KMS-11 (cell line): ENCODE results near the gene TCP1.

ENCODE experiments used
- H2AFZ ChIP-seq: fragments of 200-600 bp; sonication (generic); 2 replicates; pipeline ENCODE4 v1.6.1; 2016; ENCODE audit warnings: antibody characterized with exemption, mixed run types, low read depth
- H3K27ac ChIP-seq: fragments of 200-600 bp; sonication (generic); 2 replicates; pipeline ENCODE4 v1.6.1; 2016; ENCODE audit warnings: mild to moderate bottlenecking, mixed run types
- H3K27me3 ChIP-seq: fragments of 200-600 bp; sonication (generic); 2 replicates; pipeline ENCODE4 v1.6.1; 2017; ENCODE audit warnings: mild to moderate bottlenecking, low read depth, mixed run types, moderate library complexity; ENCODE audit not compliant: insufficient read depth
- H3K36me3 ChIP-seq: fragments of 200-600 bp; sonication (generic); 2 replicates; pipeline ENCODE4 v1.6.1; 2017; ENCODE audit warnings: mild to moderate bottlenecking, mixed run types; ENCODE audit not compliant: insufficient read depth
- H3K4me1 ChIP-seq: fragments of 200-600 bp; sonication (generic); 2 replicates; pipeline ENCODE4 v1.6.1; 2016; ENCODE audit warnings: mild to moderate bottlenecking, low read depth, mixed run types; ENCODE audit not compliant: poor library complexity, severe bottlenecking
- H3K4me2 ChIP-seq: fragments of 200-600 bp; sonication (generic); 2 replicates; pipeline ENCODE4 v1.7.0; 2016; ENCODE audit warnings: mild to moderate bottlenecking, mixed run types
- H3K4me3 ChIP-seq: fragments of 200-600 bp; sonication (generic); IDR thresholded peaks from 2 replicates; pipeline ENCODE4 v1.6.1; 2017; ENCODE audit warnings: low read depth, low read length, mixed read lengths; ENCODE audit not compliant: insufficient read depth
- H3K79me2 ChIP-seq: fragments of 200-600 bp; sonication (generic); 2 replicates; pipeline ENCODE4 v1.6.1; 2016; ENCODE audit warnings: low read depth, mixed run types; ENCODE audit not compliant: insufficient read depth
- H3K9ac ChIP-seq: fragments of 200-600 bp; sonication (generic); 2 replicates; pipeline ENCODE4 v1.6.1; 2016; ENCODE audit warnings: mild to moderate bottlenecking, mixed run types
- H4K20me1 ChIP-seq: fragments of 200-600 bp; sonication (generic); 2 replicates; pipeline ENCODE4 v1.6.1; 2016; ENCODE audit warnings: mild to moderate bottlenecking, mixed run types; ENCODE audit not compliant: insufficient read depth
- TF ChIP-seq, protein P1 (sequence below): fragments of 200-600 bp; sonication (generic); conservative IDR thresholded peaks from 2 replicates; pipeline ENCODE4 v1.6.1; 2017; ENCODE audit warnings: low read depth, mild to moderate bottlenecking, antibody characterized with exemption, low read length, moderate library complexity, mixed read lengths

The TCP1 gene

DNA sequence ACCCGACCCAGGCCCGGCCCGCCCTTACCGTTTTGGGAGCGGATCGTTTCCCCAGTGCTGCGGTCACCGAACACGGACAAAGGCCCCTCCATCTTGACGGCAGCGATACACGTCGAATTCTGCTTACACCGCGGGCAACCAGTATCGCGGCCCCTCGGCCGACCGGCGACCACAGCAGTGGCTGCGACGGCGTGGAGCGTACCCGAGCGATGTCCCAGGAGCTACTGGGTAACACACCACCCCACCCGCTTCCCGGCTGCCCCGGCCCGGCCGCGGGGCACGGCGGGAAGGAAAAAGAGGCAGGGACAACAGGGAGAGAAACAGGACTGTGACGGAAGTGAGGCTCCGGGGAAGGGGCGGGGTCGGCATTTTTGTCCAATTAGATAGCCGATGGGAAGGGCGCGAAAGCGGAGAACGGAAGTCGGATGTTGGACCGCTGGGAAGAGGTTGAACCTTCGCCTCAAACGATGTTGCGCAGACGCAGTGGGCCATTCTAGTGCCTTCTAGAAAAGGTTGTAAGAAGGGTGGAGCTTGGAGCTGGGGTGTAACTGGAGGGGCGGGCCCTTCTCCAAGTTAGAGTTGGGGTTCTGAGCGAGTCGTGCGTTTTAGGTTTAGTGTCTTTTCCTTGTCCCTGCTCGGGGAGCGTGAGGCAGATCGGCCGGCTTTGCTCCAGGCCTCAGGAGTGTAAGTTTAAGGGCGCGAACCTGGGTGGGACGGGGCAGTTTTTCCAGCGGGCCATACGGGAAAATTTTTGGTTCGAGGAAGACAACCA is at the start of gene TCP1:
TCP1 (minus strand) TSS at position 226 of the 772 bp plus-strand sequence; CDS start at position 92, 134 bp downstream.
- TF ChIP-seq, protein P1, sequence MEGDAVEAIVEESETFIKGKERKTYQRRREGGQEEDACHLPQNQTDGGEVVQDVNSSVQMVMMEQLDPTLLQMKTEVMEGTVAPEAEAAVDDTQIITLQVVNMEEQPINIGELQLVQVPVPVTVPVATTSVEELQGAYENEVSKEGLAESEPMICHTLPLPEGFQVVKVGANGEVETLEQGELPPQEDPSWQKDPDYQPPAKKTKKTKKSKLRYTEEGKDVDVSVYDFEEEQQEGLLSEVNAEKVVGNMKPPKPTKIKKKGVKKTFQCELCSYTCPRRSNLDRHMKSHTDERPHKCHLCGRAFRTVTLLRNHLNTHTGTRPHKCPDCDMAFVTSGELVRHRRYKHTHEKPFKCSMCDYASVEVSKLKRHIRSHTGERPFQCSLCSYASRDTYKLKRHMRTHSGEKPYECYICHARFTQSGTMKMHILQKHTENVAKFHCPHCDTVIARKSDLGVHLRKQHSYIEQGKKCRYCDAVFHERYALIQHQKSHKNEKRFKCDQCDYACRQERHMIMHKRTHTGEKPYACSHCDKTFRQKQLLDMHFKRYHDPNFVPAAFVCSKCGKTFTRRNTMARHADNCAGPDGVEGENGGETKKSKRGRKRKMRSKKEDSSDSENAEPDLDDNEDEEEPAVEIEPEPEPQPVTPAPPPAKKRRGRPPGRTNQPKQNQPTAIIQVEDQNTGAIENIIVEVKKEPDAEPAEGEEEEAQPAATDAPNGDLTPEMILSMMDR = no peak
- Histone ChIP-seq H3K36me3 (peaks cover 26% of the 10 kb centered on the region; the same call in 1 of the 2 replicates), H3K27me3 (no peaks in the 10 kb centered on the region), H2AFZ (peak within 1 kb of the TSS; percentile 34), H4K20me1 (peaks cover 17% of the 10 kb centered on the region), H3K4me1 (peaks cover 36% of the 10 kb centered on the region), H3K79me2 (peaks cover 94% of the 10 kb centered on the region), H3K9ac (peak within 1 kb of the TSS; percentile 78), H3K4me2 (peak within 1 kb of the TSS; percentile 90), H3K27ac (peak within 1 kb of the TSS; percentile 47), H3K4me3 (no peak within 1 kb of the TSS)

DNA sequence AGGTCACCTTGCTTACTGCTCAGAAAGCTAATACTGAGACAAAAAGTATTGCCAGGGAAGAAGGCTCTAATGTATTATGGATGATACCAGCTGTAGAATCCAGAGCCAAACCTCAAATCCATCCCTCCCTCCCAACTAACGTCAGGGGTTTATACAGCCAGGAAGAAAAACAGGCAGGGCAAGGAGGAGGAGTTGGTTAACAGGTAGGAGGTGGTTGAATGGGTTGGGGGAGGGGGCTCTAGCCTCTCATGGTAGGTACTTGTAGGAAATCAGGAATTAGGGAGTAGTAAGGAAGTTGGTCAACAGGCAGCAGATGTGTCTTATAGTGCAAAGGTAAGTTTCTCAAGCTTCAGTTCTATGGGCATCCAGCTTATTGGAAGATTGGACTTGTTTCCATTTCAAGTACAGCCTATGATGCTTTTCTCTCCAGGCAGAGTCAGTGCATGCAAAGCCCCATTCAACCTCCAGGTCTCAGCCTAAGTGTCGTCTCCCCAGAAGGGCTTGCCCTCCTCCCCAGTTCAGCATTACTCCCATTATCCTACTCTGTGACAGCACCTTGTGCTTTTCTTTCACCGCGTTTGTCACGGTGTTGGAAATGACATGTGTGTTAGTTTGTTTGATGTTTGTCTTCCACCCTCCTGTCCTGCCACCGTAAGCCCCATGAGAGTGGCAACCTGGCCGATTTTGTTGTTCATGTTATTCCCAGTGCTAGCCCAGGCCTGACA is 48.8 kb upstream of the TCP1 start:
- Histone ChIP-seq H3K4me2 (no peak overlapping the region), H3K27ac (no peak overlapping the region), H3K4me3 (no peak overlapping the region), H3K27me3 (no peaks in the 10 kb centered on the region), H3K36me3 (no peaks in the 10 kb centered on the region), H2AFZ (no peak overlapping the region), H4K20me1 (no peaks in the 10 kb centered on the region), H3K4me1 (no peaks in the 10 kb centered on the region), H3K9ac (no peak overlapping the region), H3K79me2 (no peaks in the 10 kb centered on the region)
- TF ChIP-seq, protein P1 = no peak

DNA sequence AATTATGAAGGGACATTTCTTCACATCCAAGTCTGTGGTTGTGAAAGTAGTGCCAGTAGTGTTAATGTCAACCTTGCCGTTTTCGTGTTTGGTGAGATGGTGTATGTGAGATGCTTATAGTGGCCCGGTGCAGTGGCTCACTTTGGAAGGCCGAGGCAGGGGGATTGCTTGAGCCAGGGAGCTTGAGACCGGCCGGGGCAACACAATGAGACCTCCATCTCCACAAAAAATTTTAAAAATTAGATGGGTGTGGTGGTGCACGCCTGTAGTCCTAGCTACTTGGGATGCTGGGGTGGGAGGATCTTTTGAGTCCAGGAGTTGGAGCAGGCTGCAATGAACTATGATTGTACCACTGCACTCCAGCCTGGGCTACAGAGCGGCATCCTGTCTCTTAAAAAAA is 48.1 kb upstream of the TCP1 start:
- no peak overlapping the region for H3K4me2 ChIP-seq
- H3K9ac ChIP-seq = no peak overlapping the region
- H3K27ac ChIP-seq = no peak overlapping the region
- no peak overlapping the region for H3K4me3 ChIP-seq
- TF ChIP-seq, protein P1 = no peak
- no peaks in the 10 kb centered on the region for H3K36me3 ChIP-seq
- H2AFZ ChIP-seq = no peak overlapping the region
- H4K20me1 ChIP-seq = no peaks in the 10 kb centered on the region
- H3K79me2 ChIP-seq = no peaks in the 10 kb centered on the region
- H3K4me1 ChIP-seq = no peaks in the 10 kb centered on the region
- no peaks in the 10 kb centered on the region for H3K27me3 ChIP-seq

DNA sequence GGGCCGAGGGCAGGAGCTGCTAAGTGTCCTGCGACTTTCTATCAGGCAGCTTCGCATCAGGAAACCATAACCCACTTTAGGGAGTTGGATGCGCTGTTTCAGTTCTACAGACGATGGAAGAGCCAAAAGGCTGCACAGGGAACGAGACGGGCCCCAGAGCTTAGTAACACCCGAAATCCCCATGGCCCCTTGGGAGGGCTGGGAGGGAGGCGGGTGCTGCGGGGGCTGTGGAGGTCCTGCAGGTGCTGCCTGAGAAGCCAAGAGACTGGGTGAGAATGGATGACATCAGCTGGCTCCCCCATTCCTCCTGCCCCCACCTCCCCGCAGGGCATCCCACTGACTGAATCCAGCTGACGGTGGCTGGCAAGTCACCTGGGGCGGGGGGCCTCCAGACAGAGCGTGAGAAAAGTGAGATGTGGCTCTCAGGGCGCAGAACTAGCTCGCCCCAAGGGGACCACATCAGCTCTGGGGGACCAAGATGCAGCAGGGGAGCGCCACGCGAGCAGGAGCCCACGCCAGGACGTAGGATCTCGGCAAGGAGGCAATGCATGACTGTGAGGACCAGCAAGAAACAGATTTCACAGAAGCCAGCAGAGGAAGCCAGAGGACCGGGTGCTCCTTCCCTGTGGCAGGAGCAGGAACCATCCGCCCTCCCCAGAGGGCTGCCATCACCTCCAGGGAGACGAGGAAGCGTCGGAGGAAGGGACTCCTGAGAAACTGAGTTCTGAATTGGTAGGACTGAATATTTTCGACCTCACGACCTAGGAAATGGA is 47.5 kb upstream of the TCP1 start:
- H3K36me3 ChIP-seq = no peaks in the 10 kb centered on the region
- H3K27me3 ChIP-seq = no peaks in the 10 kb centered on the region
- no peak overlapping the region for H3K27ac ChIP-seq
- no peaks in the 10 kb centered on the region for H3K79me2 ChIP-seq
- no peaks in the 10 kb centered on the region for H3K4me1 ChIP-seq
- no peak overlapping the region for H2AFZ ChIP-seq
- TF ChIP-seq, protein P1 = no peak
- H3K4me3 ChIP-seq = no peak overlapping the region
- no peak overlapping the region for H3K9ac ChIP-seq
- H3K4me2 ChIP-seq = no peak overlapping the region
- H4K20me1 ChIP-seq = no peaks in the 10 kb centered on the region
